GM23248 (cell line): ENCODE results near the gene ONECUT3. TPM values are rescaled to one million over a fixed set of nuclear protein-coding genes. Genes with fewer than 3 reads are reported as not detected.

Experiments
- DNase-seq: peaks from one replicate; pipeline ENCODE4 v3.0.0-alpha.2; 2015
- H2AFZ ChIP-seq: fragments of 200-600 bp; sonication (generic); 2 replicates; pipeline ENCODE4 v1.6.1; 2016; ENCODE audit warnings: antibody characterized with exemption
- H3F3A ChIP-seq: fragments of 200-600 bp; sonication (generic); 2 replicates; pipeline ENCODE4 v1.6.1; 2016; ENCODE audit warnings: mild to moderate bottlenecking, antibody characterized with exemption, mixed run types; ENCODE audit not compliant: insufficient read depth
- H3K27ac ChIP-seq: fragments of 200-600 bp; sonication (generic); 2 replicates; pipeline ENCODE4 v1.5.1; 2016; ENCODE audit warnings: mild to moderate bottlenecking
- H3K27me3 ChIP-seq: fragments of 200-600 bp; sonication (generic); replicated peaks from 2 replicates; pipeline ENCODE4 v1.6.1; 2016; ENCODE audit warnings: mild to moderate bottlenecking; ENCODE audit not compliant: insufficient read depth
- H3K36me3 ChIP-seq: fragments of 200-600 bp; sonication (generic); 2 replicates; pipeline ENCODE4 v1.6.1; 2016; ENCODE audit warnings: low read depth, mild to moderate bottlenecking
- H3K4me1 ChIP-seq: fragments of 200-600 bp; sonication (generic); 2 replicates; pipeline ENCODE4 v1.6.1; 2016; ENCODE audit warnings: mild to moderate bottlenecking; ENCODE audit not compliant: insufficient read depth
- H3K4me2 ChIP-seq: fragments of 200-600 bp; sonication (generic); one replicate; pipeline ENCODE4 v1.6.1; 2016; ENCODE audit warnings: mild to moderate bottlenecking; ENCODE audit not compliant: unreplicated experiment
- H3K4me3 ChIP-seq: fragments of 200-600 bp; sonication (generic); 2 replicates; pipeline ENCODE4 v1.5.1; 2016; ENCODE audit warnings: mild to moderate bottlenecking
- H3K79me2 ChIP-seq: fragments of 200-600 bp; sonication (generic); 2 replicates; pipeline ENCODE4 v1.6.1; 2016; ENCODE audit warnings: mild to moderate bottlenecking; ENCODE audit not compliant: insufficient read depth
- H3K9ac ChIP-seq: fragments of 200-600 bp; sonication (generic); 2 replicates; pipeline ENCODE4 v1.6.1; 2016; ENCODE audit warnings: mild to moderate bottlenecking
- H3K9me2 ChIP-seq: fragments of 200-600 bp; sonication (generic); 2 replicates; pipeline ENCODE4 v1.6.1; 2016; ENCODE audit warnings: mixed run types, mild to moderate bottlenecking, moderate library complexity; ENCODE audit not compliant: insufficient read depth
- H3K9me3 ChIP-seq: fragments of 200-600 bp; sonication (generic); one replicate; pipeline ENCODE4 v1.6.1; 2017; ENCODE audit warnings: low read depth
- H4K20me1 ChIP-seq: fragments of 200-600 bp; sonication (generic); 2 replicates; pipeline ENCODE4 v1.6.0; 2016; ENCODE audit not compliant: insufficient read depth
- EZH2 ChIP-seq: fragments of 200-600 bp; sonication (generic); IDR thresholded peaks from 2 replicates; pipeline ENCODE4 v1.6.1; 2018; ENCODE audit warnings: antibody characterized with exemption, mild to moderate bottlenecking; ENCODE audit not compliant: insufficient read depth, poor library complexity, severe bottlenecking
- EZH2phosphoT487 ChIP-seq: fragments of 200-600 bp; sonication (generic); IDR thresholded peaks from 2 replicates; pipeline ENCODE4 v1.6.1; 2018; ENCODE audit warnings: antibody characterized with exemption, moderate library complexity, mild to moderate bottlenecking, low read depth; ENCODE audit not compliant: insufficient read depth
- WGBS, 2 experiments: methylation state at CpG; one replicate each; pipeline ENCODE4 v1.1.6; 2015 to 2017; ENCODE audit warnings: low lambda C conversion rate in 2 of 2, low coverage in 1 of 2; ENCODE audit errors: missing lambda C conversion rate in 2 of 2; 5-methylcytosine and 5-hydroxymethylcytosine counted together
- in situ Hi-C: fragments of 300-500 bp; cut with MboI; formaldehyde crosslinking; loops from 2 replicates; pipeline ENCODE4 v1.15.0; 2020
- polyA plus RNA-seq: library from polyadenylated mRNA; unstranded; fragments of >200 nt; fragmentation: Nextera tagmentation; extraction: Ambion mirVana; gene quantifications from 2 replicates; pipeline ENCODE4 v1.2.1, GENCODE V29; 2016
- total RNA-seq: library from RNA; depleted of rRNA; stranded (reverse); fragments of >200 nt; shearing (Covaris generic); gene quantifications from 2 replicates; pipeline ENCODE4 v1.2.3, GENCODE V29; 2014

ONECUT3 gene
- total and polyA plus RNA-seq, 2 experiments from 2014 or later: not detected

DNA sequence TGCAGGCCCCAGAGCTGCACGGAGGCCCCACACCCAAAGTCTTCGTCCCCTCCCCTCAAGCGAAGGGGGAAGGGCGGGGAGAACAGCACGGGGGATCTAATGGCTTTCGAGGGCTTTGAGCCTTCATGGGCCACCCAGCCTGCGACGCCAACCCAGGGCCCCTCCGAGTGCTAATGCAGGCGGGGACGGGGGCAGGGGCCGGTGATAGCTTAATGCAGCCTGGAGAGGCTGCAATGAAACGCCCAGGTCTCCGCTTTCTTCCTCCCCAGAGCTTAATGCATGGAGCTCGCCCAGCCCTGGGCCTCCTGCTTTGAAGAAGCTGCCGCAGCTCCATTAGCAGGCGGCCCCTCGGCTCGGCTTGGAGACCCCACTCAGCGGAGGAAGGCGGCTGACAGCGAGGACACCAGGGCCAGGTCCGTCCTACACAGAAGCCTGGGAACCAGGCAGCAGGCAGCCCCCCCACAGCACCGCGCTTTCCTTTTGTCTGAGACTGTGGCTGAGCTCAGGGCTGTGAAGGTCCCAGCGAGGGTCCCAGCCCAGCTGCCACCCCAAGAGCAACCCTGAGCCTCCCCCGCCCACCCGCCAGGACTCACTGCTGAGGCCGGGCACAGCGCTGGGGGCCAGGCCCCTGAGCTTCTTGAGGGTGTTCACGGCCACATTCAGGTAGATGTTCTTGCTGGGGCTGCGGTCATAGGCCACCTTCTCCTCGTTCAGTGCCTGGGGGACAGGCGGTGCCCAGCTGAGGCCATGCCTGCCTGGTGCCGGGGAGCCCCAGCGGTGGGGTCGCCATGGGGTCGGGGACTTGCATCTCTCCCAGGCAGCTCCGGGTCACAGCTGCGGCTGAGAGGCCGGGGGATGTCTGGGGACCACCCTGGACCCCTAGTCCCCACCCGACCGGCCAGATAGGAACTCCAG, 66.3 kb downstream of the ONECUT3 start:
- H3F3A ChIP-seq: no peaks in the 10 kb centered on the region
- H3K9me2 ChIP-seq: no peaks in the 10 kb centered on the region
- no peaks in the 10 kb centered on the region for H3K9me3 ChIP-seq
- H3K36me3 ChIP-seq: peaks cover 6% of the 10 kb centered on the region; the same call in 1 of the 2 replicates
- H3K27me3 ChIP-seq: no peaks in the 10 kb centered on the region
- 90 to 96% methylated on average over 30 to 42 of the region's 43 CpGs for WGBS, 2 experiments
- no peak for TF ChIP-seq EZH2
- no peak for TF ChIP-seq EZH2phosphoT487
- no peak overlapping the region for H3K27ac ChIP-seq
- H3K4me2 ChIP-seq: no peak overlapping the region
- no peaks in the 10 kb centered on the region for H3K4me1 ChIP-seq
- no peaks in the 10 kb centered on the region; the same call in 1 of the 2 replicates for H3K79me2 ChIP-seq
- no peak overlapping the region for H2AFZ ChIP-seq
- in situ Hi-C loops: no loop called here
- DNase-seq: no peak
- no peak overlapping the region for H3K9ac ChIP-seq
- H4K20me1 ChIP-seq: no peaks in the 10 kb centered on the region
- H3K4me3 ChIP-seq: no peak overlapping the region

DNA sequence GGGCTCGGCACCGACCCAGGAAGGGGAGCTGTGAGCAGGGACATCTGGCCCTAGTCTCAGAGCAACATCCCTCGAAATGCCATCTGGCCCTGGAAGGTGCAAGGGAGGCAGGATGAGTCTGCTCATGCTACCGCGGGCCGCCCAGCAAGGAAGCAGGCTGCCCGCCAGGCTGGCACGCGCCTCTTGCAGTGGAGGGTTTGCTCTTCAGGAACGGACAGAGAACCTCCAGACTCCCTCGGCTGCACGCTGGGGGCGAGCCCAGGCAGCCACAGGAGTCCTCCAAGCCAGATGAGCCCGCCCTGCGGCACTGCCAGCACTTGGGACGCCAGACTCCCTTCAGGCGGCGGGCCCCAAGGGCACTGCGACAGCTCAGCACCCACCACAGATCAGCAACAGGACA, 68.9 kb downstream of the ONECUT3 start:
- no peaks in the 10 kb centered on the region for H3K4me1 ChIP-seq
- no peaks in the 10 kb centered on the region for H4K20me1 ChIP-seq
- H3K9me2 ChIP-seq: no peaks in the 10 kb centered on the region
- in situ Hi-C loops: no loop called here
- no peak overlapping the region for H3K4me3 ChIP-seq
- no peak for DNase-seq
- peaks cover 6% of the 10 kb centered on the region; the same call in 1 of the 2 replicates for H3K36me3 ChIP-seq
- H3K79me2 ChIP-seq: peaks cover 6% of the 10 kb centered on the region
- 94 to 95% methylated on average over 17 to 19 of the region's 19 CpGs for WGBS, 2 experiments
- no peaks in the 10 kb centered on the region for H3F3A ChIP-seq
- no peaks in the 10 kb centered on the region for H3K27me3 ChIP-seq
- no peak overlapping the region for H2AFZ ChIP-seq
- TF ChIP-seq EZH2phosphoT487 (no peak), EZH2 (no peak)
- no peak overlapping the region for H3K4me2 ChIP-seq
- H3K9me3 ChIP-seq: no peaks in the 10 kb centered on the region
- no peak overlapping the region for H3K9ac ChIP-seq
- no peak overlapping the region for H3K27ac ChIP-seq

DNA sequence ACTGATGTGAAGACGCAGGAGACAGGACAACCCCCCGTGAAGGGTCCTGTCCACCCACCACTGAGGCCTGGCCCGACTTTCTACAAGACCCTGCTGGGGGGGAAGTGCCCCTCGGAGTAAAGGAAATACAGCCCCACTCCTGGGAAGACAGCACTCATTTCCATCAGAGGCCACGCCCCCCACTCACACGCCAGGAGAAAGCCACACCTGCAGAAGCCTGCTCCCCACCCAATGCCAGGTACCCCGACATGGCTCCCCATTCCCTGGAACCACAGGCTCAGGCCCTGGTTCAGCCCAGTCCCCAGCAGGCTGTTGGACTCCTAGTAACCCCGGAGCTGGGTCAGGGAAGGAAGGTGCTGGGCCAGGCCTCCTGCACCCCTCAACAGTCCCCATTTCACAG, 69.7 kb downstream of the ONECUT3 start:
- peaks cover 6% of the 10 kb centered on the region for H3K79me2 ChIP-seq
- DNase-seq: no peak
- H3K9me3 ChIP-seq: no peaks in the 10 kb centered on the region
- TF ChIP-seq EZH2 (no peak), EZH2phosphoT487 (no peak)
- no peak overlapping the region for H3K4me3 ChIP-seq
- peaks cover 6% of the 10 kb centered on the region; the same call in 1 of the 2 replicates for H3K36me3 ChIP-seq
- H4K20me1 ChIP-seq: no peaks in the 10 kb centered on the region
- no peaks in the 10 kb centered on the region for H3K4me1 ChIP-seq
- in situ Hi-C loops: no loop called here
- no peak overlapping the region for H3K9ac ChIP-seq
- no peak overlapping the region for H3K4me2 ChIP-seq
- 65 to 74% methylated on average over 8 of the region's 8 CpGs for WGBS, 2 experiments
- no peaks in the 10 kb centered on the region for H3K27me3 ChIP-seq
- no peaks in the 10 kb centered on the region for H3K9me2 ChIP-seq
- H3F3A ChIP-seq: no peaks in the 10 kb centered on the region
- no peak overlapping the region for H2AFZ ChIP-seq
- no peak overlapping the region for H3K27ac ChIP-seq

DNA sequence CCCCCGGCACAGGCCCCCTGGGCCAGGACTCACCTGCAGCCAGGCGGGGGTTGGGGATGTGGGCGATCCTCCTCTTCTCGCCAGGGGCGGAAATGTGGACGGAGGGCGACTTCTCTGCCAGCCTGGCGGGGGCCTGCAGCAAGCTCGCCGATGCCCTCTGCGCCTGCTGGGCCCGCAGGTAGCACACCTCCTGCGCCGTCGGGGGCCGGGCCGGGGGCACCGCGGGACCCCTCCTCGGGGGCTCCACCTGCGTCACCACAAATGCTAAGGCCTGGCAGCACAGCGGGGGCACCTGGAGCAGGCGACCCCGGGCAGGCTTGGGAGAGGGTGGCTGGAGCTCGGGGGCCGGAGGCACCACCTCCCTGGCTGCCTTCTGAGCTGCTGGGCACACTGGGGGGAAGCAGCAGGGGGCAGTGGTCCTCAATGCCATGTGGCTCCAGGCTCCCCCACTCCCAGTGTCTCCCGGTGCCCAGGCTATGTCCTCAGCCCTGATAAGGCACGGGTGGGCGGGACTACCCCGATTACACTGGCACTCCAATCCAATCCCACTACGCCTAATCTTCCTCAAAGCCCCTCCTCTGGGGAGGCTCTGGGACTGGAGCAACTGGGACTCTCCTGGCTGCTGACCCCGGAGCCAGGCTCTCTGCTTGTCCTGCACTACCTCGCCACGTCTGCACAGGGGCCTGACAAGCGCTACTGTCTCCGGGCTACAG, 70.4 kb downstream of the ONECUT3 start:
- Histone ChIP-seq H3K4me3 (no peak overlapping the region), H3K79me2 (peaks cover 6% of the 10 kb centered on the region), H3F3A (no peaks in the 10 kb centered on the region), H3K36me3 (peaks cover 6% of the 10 kb centered on the region; the same call in 1 of the 2 replicates), H3K9me3 (no peaks in the 10 kb centered on the region), H3K4me1 (no peaks in the 10 kb centered on the region), H2AFZ (no peak overlapping the region), H3K9ac (no peak overlapping the region), H3K27ac (no peak overlapping the region), H3K4me2 (no peak overlapping the region), H3K27me3 (no peaks in the 10 kb centered on the region), H4K20me1 (no peaks in the 10 kb centered on the region), H3K9me2 (no peaks in the 10 kb centered on the region)
- 96 to 97% methylated on average over 28 of the region's 36 CpGs for WGBS, 2 experiments
- no peak for TF ChIP-seq EZH2
- TF ChIP-seq EZH2phosphoT487: no peak
- DNase-seq: no peak
- in situ Hi-C loops: no loop called here
